22Rv1 (cell line): Measurements from ENCODE around the gene BRD7.

ENCODE experiments used
- ZFX ChIP-seq: fragments of 450-650 bp; IDR thresholded peaks from 2 replicates; pipeline ENCODE4 v1.6.1; 2017; ENCODE audit warnings: antibody characterized with exemption, borderline replicate concordance
- TF ChIP-seq, protein P1 (sequence below): fragments of 450-650 bp; IDR thresholded peaks from 2 replicates; pipeline ENCODE4 v1.5.1; 2017; ENCODE audit warnings: mild to moderate bottlenecking

DNA sequence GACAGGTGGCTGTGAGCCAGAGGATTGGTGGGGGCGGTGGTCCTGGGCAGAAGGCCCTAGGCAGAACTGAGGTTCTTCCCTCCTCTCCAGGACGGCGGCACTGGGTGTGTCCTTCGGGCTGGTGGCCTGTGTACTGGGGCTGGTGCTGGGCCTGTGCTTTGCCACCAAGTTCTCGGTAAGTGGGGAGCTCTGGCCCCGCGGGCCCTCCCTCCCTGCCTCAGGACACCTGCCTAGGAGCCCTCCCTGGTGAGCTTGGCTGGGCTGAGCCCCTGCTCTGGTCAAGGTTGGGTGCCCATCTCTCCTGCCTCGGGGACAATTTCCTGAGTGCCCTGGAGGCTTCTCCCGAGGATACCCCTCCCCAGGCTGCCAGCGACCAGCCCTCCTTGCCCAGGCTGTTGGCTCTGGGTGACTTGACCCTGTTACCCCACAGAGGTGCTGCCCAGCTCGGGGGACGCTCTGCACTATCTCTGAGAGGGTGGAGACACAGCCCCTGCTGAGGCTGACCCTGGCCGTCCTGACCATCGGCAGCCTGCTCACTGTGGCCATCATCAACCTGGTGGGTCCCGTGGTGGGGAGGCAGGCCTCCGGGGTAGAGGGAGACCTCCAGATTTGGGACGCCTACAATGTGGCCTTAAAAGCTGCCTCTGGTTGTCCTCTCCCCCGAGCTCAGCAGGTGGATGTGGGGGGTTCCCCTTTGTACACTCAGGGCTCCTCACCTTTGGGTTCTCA lies 60.4 kb downstream of the BRD7 start:
- TF ChIP-seq, protein P1, sequence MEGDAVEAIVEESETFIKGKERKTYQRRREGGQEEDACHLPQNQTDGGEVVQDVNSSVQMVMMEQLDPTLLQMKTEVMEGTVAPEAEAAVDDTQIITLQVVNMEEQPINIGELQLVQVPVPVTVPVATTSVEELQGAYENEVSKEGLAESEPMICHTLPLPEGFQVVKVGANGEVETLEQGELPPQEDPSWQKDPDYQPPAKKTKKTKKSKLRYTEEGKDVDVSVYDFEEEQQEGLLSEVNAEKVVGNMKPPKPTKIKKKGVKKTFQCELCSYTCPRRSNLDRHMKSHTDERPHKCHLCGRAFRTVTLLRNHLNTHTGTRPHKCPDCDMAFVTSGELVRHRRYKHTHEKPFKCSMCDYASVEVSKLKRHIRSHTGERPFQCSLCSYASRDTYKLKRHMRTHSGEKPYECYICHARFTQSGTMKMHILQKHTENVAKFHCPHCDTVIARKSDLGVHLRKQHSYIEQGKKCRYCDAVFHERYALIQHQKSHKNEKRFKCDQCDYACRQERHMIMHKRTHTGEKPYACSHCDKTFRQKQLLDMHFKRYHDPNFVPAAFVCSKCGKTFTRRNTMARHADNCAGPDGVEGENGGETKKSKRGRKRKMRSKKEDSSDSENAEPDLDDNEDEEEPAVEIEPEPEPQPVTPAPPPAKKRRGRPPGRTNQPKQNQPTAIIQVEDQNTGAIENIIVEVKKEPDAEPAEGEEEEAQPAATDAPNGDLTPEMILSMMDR, result no peak
- no peak for TF ChIP-seq ZFX
